Calu3 (cell line): ENCODE results near the gene DAAM2. TPM values are rescaled to one million over a fixed set of nuclear protein-coding genes. Genes with fewer than 3 reads are reported as not detected.

Experiments
- BruUV-seq: library from RNA; stranded (reverse); fragments of 400-500 nt; replicated peaks from 2 replicates; lab custom pipeline; 2021; lab: Mats Ljungman, UMichigan
- CTCF ChIA-PET: fragments of 300-600 bp; sonication (Branson Sonifier 250); formaldehyde crosslinking; loops from one replicate; lab custom pipeline; 2022; ENCODE audit warnings: antibody characterized with exemption; lab: Charles Lee
- DNase-seq: peaks from one replicate; pipeline ENCODE4 v3.0.0; 2022
- H3K27ac Mint-ChIP-seq: one replicate; pipeline ENCODE4 v1.8.0; 2022; ENCODE audit warnings: mixed read lengths; ENCODE audit not compliant: unreplicated experiment
- H3K27me3 Mint-ChIP-seq: one replicate; pipeline ENCODE4 v1.8.0; 2022; ENCODE audit warnings: mixed read lengths; ENCODE audit not compliant: unreplicated experiment
- H3K36me3 Mint-ChIP-seq: one replicate; pipeline ENCODE4 v1.8.0; 2022; ENCODE audit warnings: mild to moderate bottlenecking, moderate library complexity, mixed read lengths; ENCODE audit not compliant: insufficient read depth, unreplicated experiment
- H3K4me1 Mint-ChIP-seq: one replicate; pipeline ENCODE4 v1.8.0; 2022; ENCODE audit warnings: mild to moderate bottlenecking, low read depth, mixed read lengths; ENCODE audit not compliant: unreplicated experiment
- H3K4me3 Mint-ChIP-seq: one replicate; pipeline ENCODE4 v1.8.0; 2022; ENCODE audit warnings: mild to moderate bottlenecking, low read depth, moderate library complexity, mixed read lengths; ENCODE audit not compliant: unreplicated experiment
- H3K9me3 Mint-ChIP-seq: one replicate; pipeline ENCODE4 v1.8.0; 2022; ENCODE audit warnings: low read depth, mixed read lengths; ENCODE audit not compliant: unreplicated experiment
- CTCF ChIP-seq: fragments of 200-600 bp; IDR thresholded peaks from one replicate; pipeline ENCODE4 v1.8.0; 2022; ENCODE audit warnings: antibody characterized with exemption; ENCODE audit not compliant: unreplicated experiment
- intact Hi-C: fragments of 100-400 bp; cut with micrococcal nuclease; formaldehyde crosslinking; loops from one replicate; pipeline ENCODE4 v1.10.0; 2022; ENCODE audit not compliant: unreplicated experiment
- total RNA-seq: library from RNA; stranded (reverse); gene quantifications from 2 replicates; pipeline ENCODE4 v1.2.3, GENCODE V29; 2022

DAAM2 gene
- total RNA-seq, 1 experiment from 2014 or later: not detected

DNA sequence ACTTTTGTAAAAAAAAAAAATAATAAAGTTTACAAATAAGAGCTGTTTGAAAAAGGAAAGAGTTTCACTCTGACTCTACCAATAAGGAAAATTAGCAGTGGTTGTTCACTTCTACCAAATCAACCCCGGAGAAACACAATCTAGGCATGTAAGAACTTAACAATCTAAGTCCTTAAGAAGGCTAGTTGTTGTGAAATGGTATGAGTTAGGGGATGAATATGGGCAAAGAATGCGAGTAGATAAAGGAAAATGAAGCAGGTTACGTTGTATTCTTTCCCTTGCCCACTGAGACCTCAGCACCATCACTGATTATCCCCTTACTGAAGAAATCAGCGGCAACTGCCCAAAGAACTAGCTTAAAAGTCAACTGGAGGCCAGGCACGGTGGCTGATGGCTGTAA is 126.7 kb downstream of the DAAM2 start:
- DNase-seq: no peak
- intact Hi-C loops: no loop called here
- CTCF ChIA-PET: no interaction called here
- Mint-ChIP-seq H3K36me3 (peaks cover 5% of the 10 kb centered on the region), H3K27me3 (no peaks in the 10 kb centered on the region), H3K9me3 (peaks cover 5% of the 10 kb centered on the region), H3K4me1 (peaks cover 6% of the 10 kb centered on the region), H3K27ac (no peak overlapping the region), H3K4me3 (no peak overlapping the region)
- TF ChIP-seq CTCF: no peak
- no TSS peak for BruUV-seq

DNA sequence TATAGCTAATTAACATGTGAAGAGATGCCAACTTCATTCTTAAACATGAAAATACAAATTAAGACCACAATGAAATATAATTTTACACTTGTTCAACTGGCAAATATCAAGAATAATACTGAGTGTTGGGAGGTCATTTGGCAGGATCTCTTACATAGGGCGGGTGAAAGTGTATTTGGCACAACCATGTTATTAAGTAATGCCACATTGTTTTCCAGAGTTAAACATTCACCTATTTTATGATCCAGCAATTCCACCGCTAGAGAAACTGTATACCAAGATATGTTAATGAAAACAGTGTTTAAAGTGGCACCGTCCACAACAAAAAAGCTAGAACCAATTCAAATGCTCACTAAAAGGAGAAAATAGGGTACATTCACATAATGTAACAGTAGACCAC is 128.0 kb downstream of the DAAM2 start:
- no TSS peak for BruUV-seq
- H3K4me3 Mint-ChIP-seq: no peak overlapping the region
- H3K4me1 Mint-ChIP-seq: peaks cover 10% of the 10 kb centered on the region
- intact Hi-C loops: no loop called here
- H3K27me3 Mint-ChIP-seq: no peaks in the 10 kb centered on the region
- no peak for DNase-seq
- TF ChIP-seq CTCF: no peak
- CTCF ChIA-PET: interaction anchor here (0.7 kb wide), 1 partner anchor 29 kb away, joined by 3 read pairs; no protein-coding TSS in a partner anchor
- H3K27ac Mint-ChIP-seq: no peak overlapping the region
- peaks cover 5% of the 10 kb centered on the region for H3K9me3 Mint-ChIP-seq
- peaks cover 5% of the 10 kb centered on the region for H3K36me3 Mint-ChIP-seq

DNA sequence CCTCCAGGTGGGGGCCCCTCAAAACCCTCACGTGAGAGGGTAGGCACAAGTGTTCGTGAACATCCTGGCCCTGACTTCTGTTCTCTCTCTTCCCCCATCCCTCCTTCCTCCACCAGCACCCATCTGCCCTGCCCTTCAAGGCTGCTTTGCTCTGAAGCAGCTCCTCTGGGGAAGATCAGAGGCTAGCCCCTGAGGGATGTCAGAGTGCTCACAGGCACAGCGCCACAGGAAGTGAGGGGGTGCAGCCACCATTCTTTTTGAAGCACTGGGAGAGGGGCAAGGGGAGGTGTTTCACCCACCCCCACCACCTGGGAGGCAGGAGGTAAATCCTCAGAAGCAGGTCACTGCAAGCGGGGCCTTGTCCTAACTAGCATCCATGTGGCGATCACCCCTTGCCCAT is 130.6 kb downstream of the DAAM2 start:
- no peak for DNase-seq
- H3K4me3 Mint-ChIP-seq: no peak overlapping the region
- H3K27me3 Mint-ChIP-seq: no peaks in the 10 kb centered on the region
- H3K9me3 Mint-ChIP-seq: peaks cover 2% of the 10 kb centered on the region
- H3K27ac Mint-ChIP-seq: no peak overlapping the region
- peaks cover 10% of the 10 kb centered on the region for H3K4me1 Mint-ChIP-seq
- no TSS peak for BruUV-seq
- CTCF ChIA-PET: no interaction called here
- H3K36me3 Mint-ChIP-seq: peaks cover 16% of the 10 kb centered on the region
- no peak for TF ChIP-seq CTCF
- intact Hi-C loops: no loop called here

- TF ChIP-seq CTCF: no peak
- H3K27me3 Mint-ChIP-seq: no peaks in the 10 kb centered on the region
- peaks cover 2% of the 10 kb centered on the region for H3K9me3 Mint-ChIP-seq
- BruUV-seq: no TSS peak
- intact Hi-C loops: no loop called here
- H3K4me1 Mint-ChIP-seq: peaks cover 10% of the 10 kb centered on the region
- DNase-seq: peak; percentile 65
- CTCF ChIA-PET: no interaction called here
- no peak overlapping the region for H3K27ac Mint-ChIP-seq
- no peak overlapping the region for H3K4me3 Mint-ChIP-seq
- peaks cover 16% of the 10 kb centered on the region for H3K36me3 Mint-ChIP-seq
These were observed 131.2 kb downstream of the DAAM2 start for GRCh38 chr6:39923394-39923793.
